NCI-H1930 (cell line): ENCODE measurements around the gene RASGRF2.
A peak's percentile ranks its signal among the peaks of the same experiment; 100 is the strongest.

Experiments used
- DNase-seq, 2 experiments: peaks; one replicate each; lab custom pipeline; 2025; lab: John Stamatoyannopoulos, UW

Gene RASGRF2

DNA sequence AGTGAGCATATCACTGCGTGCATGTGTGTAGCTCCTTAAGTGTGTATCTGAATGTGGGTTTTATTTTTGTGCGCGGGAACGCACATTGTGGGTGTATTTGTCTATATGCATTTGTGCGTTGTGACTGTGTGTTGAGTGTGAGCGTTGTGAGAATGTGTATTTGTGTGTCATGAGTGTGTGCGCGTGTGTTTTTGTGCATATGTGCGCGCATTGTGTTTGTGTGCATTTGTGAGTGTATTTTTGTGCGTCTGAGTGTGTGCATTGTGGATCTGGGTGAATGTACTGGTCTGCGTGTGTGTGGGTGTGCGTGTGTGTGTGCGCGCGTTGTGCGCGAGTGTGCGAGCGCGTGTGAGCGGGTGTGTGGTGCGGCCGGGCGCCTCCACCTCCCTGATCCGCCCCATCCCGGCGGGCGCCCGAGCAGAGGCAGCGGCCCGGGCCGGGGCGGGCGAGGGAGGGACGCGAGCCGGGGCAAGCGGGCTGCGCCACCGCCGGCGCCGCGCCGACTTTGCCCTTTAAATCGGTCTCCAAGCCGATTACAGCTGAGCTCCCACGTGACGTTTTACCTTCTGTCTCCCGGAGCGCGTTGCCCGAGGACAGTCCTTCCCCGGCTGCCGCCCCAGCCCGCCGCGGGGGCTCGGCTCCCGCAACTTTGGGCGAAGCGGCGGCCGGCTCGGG, at the start of gene RASGRF2:
Gene RASGRF2, plus strand, starts transcription at position 596 of the 675 bp plus-strand sequence. CDS start 376 bp downstream, outside the sequence.
- peak in 1 of 2 experiments; percentile 10 for DNase-seq

GRCh38 chr5:80912479-80912878, 47.7 kb upstream of the RASGRF2 start:
- DNase-seq = no peak

DNA sequence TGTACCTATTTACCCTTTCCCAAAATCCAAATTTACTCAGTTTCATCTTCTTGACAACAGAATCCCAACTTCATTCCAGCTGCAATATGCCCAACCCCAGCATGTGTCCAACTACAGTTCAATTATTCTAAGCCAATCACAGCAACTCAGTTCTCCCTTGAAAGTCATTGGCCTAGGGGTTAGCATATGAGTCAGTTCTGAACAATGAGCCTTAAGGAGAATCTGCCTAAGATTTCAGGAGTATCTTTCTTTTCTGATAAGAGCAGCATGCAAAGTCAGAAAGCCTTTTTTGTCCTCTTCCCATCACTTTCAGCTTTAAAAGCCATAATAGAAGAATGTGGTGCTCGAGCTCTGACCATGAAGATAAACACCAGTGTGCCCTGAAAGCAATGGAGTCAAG, 44.4 kb upstream of the RASGRF2 start:
- no peak for DNase-seq

- DNase-seq = no peak
These were observed 43.5 kb upstream of the RASGRF2 start for GRCh38 chr5:80916676-80917075.

DNA sequence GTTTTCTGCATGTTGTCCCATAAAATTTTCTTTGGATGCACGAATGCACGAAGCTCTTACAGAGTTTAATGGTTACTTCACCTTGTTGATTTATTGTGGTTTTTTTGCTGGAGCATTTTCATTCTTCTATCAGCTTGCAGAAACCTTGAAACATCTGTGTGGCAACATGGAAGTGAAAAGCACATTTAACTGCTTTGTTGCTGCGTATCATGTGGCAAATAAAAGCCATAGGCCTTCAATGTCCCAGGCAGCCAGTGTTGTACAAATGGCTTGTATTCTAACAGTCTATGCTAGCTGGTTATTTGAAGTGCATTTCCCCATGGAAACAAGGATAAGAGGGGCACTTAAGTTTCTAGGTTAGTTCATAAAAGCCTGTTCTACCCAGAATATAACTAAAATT, 42.5 kb upstream of the RASGRF2 start:
- no peak for DNase-seq

DNA sequence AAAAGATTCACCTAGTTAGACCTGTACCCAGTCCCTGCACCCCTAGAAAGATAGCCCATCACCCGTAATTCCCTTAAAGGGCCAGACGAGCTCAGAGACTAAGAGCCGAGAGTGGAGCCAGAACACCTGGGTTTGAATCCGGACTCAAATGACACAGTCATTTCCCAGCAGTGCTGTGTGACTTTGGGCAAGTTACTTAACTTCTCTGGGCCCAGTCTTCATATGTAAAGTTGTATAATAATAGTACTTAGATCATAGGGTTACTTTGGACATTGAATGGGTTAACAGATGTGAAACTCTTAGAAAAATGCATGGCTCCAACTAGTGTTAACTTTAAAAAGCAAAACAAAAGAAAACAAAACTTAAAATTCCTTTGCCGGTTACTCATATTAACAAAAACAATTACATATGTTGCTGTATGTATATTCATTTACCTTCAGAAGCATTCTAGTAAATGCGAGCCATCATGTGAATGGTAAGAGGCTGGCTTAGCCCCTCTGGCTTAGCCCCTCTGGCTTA, 40.4 kb upstream of the RASGRF2 start:
- DNase-seq = no peak

- DNase-seq = no peak
These were observed 39.8 kb upstream of the RASGRF2 start for GRCh38 chr5:80920333-80920732.

GRCh38 chr5:80921026-80921425, 39.1 kb upstream of the RASGRF2 start:
- DNase-seq = no peak

DNA sequence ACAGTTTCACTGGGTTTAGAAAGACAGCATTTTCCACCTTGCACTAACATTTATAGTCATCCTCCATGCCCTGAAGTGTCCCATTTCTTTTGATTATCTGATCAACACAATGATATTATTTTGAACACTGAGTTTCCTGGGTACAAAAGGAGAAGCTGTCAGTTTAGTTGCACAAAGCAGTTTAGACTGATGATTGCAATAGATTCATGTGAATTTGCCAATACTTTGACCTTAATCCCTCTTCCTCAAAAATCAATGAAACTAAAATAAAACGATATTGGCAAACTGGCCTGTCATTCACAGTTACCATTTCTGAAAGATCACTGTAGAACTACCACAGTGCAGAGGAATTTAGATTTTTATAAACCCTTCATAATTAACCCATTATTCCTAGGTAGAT, 34.2 kb upstream of the RASGRF2 start:
- no peak for DNase-seq

DNA sequence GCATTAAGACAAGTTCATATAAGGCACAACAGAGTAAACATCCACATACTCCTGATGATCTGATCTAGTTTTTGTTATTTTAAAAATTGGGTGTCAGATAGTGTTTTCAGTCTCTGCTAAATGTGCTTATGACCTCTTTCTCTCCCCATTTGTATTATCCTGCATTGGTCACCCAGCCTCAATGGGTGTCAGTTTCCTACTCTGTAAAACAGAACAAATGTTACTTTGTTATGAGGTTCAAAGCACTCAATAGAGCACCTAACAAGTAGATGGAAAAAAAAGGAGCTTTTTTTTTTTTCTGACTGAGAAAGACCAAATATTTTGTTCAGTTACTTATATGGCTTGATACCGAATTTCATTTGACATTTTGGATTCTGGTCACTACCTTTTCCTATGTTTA, 33.6 kb upstream of the RASGRF2 start:
- DNase-seq = no peak

- no peak for DNase-seq
These were observed 33.0 kb upstream of the RASGRF2 start for GRCh38 chr5:80926979-80927656.

- DNase-seq = no peak
These were observed 32.1 kb upstream of the RASGRF2 start for GRCh38 chr5:80928073-80928472.

DNA sequence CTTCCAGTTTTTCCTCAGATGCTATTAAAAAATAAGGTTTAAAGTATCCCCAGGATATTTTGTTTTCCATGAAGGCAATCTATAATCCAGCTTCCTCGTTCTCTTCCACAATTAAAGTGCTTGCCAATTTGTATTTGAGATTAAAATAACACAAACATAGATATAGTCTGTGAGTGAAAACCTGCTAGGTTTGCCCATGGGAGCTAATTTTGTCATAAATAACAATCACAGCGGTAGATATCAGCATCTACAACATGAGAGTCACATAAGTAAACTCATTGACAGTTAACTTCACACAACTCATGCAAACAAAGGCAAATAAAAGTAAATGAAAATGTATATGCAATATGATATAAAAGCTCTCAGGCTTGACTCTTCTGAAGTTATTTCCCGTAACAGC, 29.2 kb upstream of the RASGRF2 start:
- no peak for DNase-seq

- DNase-seq = no peak
These were observed 28.8 kb upstream of the RASGRF2 start for GRCh38 chr5:80931411-80931810.

DNA sequence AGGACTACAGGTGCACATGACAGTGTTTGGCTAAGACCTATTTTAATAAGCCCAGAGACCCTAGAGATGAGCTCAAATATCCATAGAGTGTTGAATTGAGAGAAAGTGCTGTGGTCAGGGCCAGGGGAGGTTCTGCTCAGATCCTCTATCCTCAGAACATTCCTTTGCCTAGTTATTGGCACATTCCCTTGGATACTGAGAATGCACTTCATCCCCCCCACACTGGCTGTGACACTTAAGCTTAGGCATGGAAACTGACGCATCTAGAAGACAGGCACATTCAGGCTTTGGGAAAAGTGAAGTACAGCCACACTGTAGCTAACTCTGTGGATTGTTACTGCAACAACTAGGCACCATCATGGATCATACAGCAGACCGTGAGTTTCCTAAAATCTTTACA, 27.1 kb upstream of the RASGRF2 start:
- no peak for DNase-seq

DNA sequence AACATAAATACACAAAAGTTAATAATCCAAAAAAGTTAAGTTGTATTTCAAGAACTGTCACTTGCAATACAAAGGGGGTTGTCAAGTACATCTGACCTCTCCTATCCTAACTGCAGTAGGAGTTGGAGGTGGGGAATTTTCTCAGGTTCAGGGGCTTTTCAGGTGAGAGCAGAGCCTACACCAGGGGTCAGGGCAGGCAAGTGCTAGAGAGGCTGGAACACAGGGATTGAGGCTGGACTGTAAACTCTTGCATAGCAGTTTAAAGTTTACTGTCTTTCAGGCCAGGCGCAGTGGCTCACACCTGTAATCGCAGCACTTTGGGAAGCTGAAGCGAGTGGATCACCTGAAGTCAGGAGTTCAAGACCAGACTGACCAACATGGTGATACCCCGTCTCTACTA, 25.4 kb upstream of the RASGRF2 start:
- DNase-seq = no peak

GRCh38 chr5:80935811-80936385, 24.3 kb upstream of the RASGRF2 start:
- no peak for DNase-seq

- no peak for DNase-seq
These were observed 23.3 kb upstream of the RASGRF2 start for GRCh38 chr5:80936881-80937280.

DNA sequence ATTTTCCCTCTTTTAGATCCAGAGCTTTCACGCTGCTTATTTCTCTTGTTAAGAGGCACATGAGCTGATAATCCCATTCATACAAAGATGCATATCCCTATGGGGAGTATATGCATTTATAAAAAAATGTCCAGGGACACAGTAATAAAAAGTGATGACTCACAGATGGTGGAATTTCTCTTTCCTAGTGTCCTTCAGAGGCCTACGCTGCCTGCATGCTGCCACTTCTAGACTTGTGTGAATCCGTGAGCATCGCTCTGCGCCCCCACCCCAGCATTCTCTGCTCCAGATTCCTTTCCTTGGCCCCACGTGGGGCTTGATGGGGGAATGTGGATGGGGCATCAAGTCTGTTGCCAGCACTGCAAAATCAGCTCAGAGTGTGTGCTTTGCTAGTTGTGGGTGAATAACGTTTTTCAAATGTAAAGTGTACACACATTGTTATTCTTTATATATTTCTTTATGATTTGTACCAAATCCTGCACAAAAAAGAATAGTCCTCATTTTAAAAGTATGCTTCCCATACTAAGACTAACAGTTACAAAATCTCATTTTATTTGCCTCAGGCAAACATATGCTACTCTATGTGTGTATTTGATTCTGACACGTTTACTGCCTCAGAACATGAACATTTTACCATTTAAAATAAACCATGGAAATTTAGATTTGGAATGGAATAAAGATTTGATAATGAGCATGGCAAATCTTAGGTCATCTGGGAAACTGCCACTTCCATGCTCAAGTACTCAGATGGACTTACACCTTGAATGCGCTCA, 22.4 kb upstream of the RASGRF2 start:
- DNase-seq = no peak

- no peak for DNase-seq
These were observed 18.7 kb upstream of the RASGRF2 start for GRCh38 chr5:80941496-80941895.

DNA sequence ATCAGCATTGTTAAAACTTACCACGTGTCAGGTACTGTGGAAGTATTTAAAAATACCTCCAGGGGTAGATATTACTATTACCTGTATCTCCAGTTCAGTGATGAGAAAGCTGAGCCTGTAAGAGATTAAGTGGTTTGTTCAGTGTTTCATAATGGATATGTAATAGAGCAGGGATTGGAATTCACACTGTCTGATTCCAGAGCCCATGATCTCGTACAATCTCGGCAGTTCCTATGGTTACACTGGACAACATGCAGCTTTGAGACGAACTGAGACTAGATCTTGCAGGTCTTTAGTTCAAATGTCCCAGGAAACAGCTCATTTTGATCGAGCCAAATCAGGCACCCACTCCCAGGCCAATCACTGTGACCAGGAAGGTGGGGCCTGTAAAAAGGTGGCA, 8.8 kb upstream of the RASGRF2 start:
- DNase-seq = no peak

DNA sequence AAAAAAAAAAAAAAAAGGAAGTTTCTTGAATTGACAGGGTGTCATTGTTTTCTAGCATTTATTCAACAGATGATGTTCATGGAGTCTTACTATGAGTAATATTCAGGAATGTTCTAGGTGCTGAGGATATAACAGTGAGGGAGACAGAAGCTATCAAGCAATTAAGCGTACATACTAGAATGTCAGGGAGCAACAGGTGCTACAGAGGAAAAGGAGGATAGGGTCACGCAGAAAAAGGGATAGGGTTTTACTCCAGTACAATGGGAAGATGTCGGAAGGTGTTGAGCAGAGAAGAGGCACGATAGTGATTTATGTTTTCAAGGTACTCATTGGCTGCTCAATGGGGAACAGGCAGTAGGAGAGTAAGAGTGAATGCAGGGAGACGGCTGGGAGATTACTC, 6.6 kb upstream of the RASGRF2 start:
- DNase-seq = no peak
